Measurements from ENCODE around the gene CARD9. TPM values are rescaled to one million over a fixed set of nuclear protein-coding genes. Genes with fewer than 3 reads are reported as not detected.

Gene CARD9
- total RNA-seq, 1 experiment from 2014 or later, result 5.6 TPM

DNA sequence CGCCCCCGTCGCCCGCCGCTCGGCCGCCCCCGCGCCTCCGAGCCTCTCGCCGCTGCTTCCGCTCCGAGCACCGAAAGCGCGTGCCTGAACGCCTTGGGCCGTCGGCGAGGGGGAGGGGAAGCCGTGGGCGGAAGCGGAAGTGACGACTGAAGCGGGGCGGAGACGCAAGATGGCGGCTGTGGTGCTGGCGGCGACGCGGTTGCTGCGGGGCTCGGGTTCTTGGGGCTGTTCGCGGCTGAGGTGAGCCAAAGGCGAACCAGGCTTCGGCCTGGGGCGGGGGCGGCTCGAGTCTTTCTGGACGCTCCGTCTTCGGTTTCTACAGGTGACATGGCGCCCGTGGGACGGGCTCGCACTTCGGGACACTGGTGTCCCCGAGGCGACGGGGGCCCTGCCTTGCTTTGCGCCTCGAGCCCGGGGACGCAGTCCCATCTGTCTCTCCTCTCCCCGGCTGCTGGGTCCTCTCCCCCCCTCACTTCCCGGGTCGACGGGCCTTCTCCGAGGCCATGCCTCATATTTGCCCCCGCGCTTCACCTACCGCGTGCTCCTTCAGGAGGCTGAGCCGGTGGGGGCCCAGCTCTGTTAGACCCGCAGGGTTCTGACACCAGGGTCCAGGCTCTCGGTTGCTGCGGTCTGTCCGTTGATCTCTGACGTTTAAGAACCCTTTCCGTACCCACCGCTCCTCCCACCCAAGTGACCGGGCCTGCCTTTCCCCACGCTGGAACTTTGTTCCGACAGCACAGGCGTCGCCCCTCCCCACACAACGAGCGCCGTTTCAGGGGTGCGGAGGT lies 37.2 kb upstream of the CARD9 start, which contains the start of the genes ENTR1 and PMPCA:
ENTR1 (minus strand) TSS at position 115 of the 788 bp plus-strand sequence. CDS start 217 bp downstream, outside the sequence.
PMPCA (plus strand) TSS at position 159 of the 788 bp plus-strand sequence; CDS start at position 170, 11 bp downstream.
- H3K18ac ChIP-seq (ENCODE audit: insufficient read length, low read depth, low read length), result peak within 1 kb of the TSS; percentile 79
- no peak within 1 kb of the TSS for H2BK12ac ChIP-seq (ENCODE audit: insufficient read length, low read depth, low read length)
- peak; percentile 87 for DNase-seq
- no peak within 1 kb of the TSS for H3T11ph ChIP-seq (ENCODE audit: low read length)
- Mint-ChIP-seq H3K27ac (peak within 1 kb of the TSS; percentile 86 to 98 (median 94)), H3K4me3 (peak within 1 kb of the TSS; percentile 94 to 96), H3K4me1 (peaks cover 22 to 25% of the 10 kb centered on the region in 2 experiments), H3K36me3 (ENCODE audit: insufficient read depth in 1 of 3, low read depth in 3 of 3) (peaks cover 43 to 72% (median 60%) of the 10 kb centered on the region in 3 experiments; a peak in 6 of 7 replicates), H3K27me3 (ENCODE audit: low read depth) (peaks cover 3% of the 10 kb centered on the region), H3K9me3 (no peaks in the 10 kb centered on the region)
- peak within 1 kb of the TSS; percentile 59 for H3K9ac ChIP-seq (ENCODE audit: extremely low read depth, insufficient read length, low read length)
- no peak within 1 kb of the TSS for H2BK20ac ChIP-seq (ENCODE audit: low read depth, low read length, poor library complexity, severe bottlenecking)
- H3K27ac ChIP-seq (ENCODE audit: insufficient read length, low read depth, low read length), result no peak within 1 kb of the TSS
- peak within 1 kb of the TSS; percentile 83 for H3K14ac ChIP-seq (ENCODE audit: insufficient read depth, low read length)
- no peaks in the 10 kb centered on the region for H4K20me1 ChIP-seq (ENCODE audit: control insufficient read depth, insufficient read depth, insufficient read length)
- no peak within 1 kb of the TSS for H3K23ac ChIP-seq (ENCODE audit: insufficient read length, low read depth, low read length)
- H3K27me3 ChIP-seq (ENCODE audit: insufficient read depth, low read length), result no peaks in the 10 kb centered on the region
- H2BK120ac ChIP-seq (ENCODE audit: low read depth, low read length, poor library complexity, severe bottlenecking), result no peak within 1 kb of the TSS
- H2BK15ac ChIP-seq (ENCODE audit: low read depth, low read length), result no peak within 1 kb of the TSS
- H2AK5ac ChIP-seq (ENCODE audit: insufficient read length, low read length), result no peak within 1 kb of the TSS
- H4K91ac ChIP-seq (ENCODE audit: insufficient read length, low read depth, low read length), result no peak within 1 kb of the TSS
- peaks cover 22% of the 10 kb centered on the region for H3K79me1 ChIP-seq (ENCODE audit: insufficient read depth, low read depth, low read length, poor library complexity, severe bottlenecking)
- H3K4ac ChIP-seq (ENCODE audit: low read depth, low read length), result no peak within 1 kb of the TSS; the same call in 1 of the 2 replicates
- no peak for TF ChIP-seq CTCF (conservative IDR thresholded peaks at IDR 0.05)
- H3K79me2 ChIP-seq (ENCODE audit: insufficient read depth, low read length), result peaks cover 16% of the 10 kb centered on the region; the same call in 1 of the 2 replicates
- H2AFZ ChIP-seq (ENCODE audit: low read length), result no peak within 1 kb of the TSS
- no peak within 1 kb of the TSS for H3K56ac ChIP-seq (ENCODE audit: insufficient read length, low read depth, low read length)
- H4K8ac ChIP-seq (replicated peaks; ENCODE audit: insufficient read length, low read depth, low read length), result no peak within 1 kb of the TSS
- H3K4me2 ChIP-seq (ENCODE audit: insufficient read depth, insufficient read length, low read length), result peak within 1 kb of the TSS; percentile 96
- H4K5ac ChIP-seq (ENCODE audit: insufficient read length, low read depth, low read length), result peak within 1 kb of the TSS; percentile 10
- no peak within 1 kb of the TSS for H2BK5ac ChIP-seq (ENCODE audit: insufficient read length, low read length)
- no peaks in the 10 kb centered on the region for H3K9me3 ChIP-seq (ENCODE audit: control insufficient read depth, low read depth, low read length)
- H3K23me2 ChIP-seq (ENCODE audit: insufficient read length, low read depth, low read length, poor library complexity, severe bottlenecking), result peaks cover 15% of the 10 kb centered on the region
- WGBS (ENCODE audit: extremely low coverage, insufficient read length, low lambda C conversion rate), result no CpG with 5 or more reads among the region's 83 CpGs
- H3K4me1 ChIP-seq (ENCODE audit: insufficient read depth, low read length), result no peaks in the 10 kb centered on the region

Measured in H9 (cell line).